ENCODE measurements around the gene FMNL2.

FMNL2 gene

GRCh38 chr2:152452256-152452973 lies 117.4 kb downstream of the FMNL2 start:
- DNase-seq = no peak

- DNase-seq = no peak
Observed at GRCh38 chr2:152453129-152453911, 118.3 kb downstream of the FMNL2 start.

- no peak for DNase-seq
Observed at GRCh38 chr2:152454371-152454770, 119.4 kb downstream of the FMNL2 start.

DNA sequence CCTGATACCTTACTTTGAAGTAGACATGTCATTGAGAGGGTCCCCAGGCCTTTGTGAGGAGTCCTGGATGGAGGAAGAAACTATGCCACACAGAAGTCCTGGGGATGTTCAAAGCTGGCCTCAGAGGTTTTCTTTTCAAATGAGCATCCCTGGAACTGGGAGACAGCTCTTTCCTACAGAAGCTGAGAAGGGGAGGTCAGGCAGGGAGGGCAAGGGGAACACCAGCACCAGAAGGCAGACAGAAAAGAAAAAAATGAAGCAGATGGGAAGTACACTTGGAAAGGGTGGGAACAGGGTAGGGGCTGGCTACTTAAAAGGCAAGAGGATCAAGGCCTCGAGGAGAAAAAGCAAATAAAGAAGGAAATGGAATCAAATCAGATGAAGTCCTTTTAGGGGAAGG lies 120.0 kb downstream of the FMNL2 start:
- DNase-seq = no peak

DNA sequence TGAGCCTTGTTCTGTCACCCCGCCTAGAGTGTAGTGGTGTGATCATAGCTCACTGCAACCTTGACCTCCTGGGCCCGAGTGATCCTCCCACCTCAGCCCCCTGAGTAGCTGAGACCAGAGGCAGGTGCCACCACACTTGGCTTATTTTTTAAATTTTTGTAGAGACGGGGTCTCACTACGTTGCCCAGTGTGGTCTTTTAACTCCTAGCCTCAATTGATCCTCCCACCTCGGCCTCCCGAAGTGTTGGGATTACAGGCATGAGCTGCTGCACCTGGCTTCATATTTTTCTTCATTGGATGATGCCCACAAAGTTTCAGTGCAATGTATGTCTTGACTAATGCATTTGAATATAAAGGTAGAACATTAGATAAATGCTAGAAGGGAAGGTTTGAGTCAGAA lies 120.8 kb downstream of the FMNL2 start:
- DNase-seq = no peak

GRCh38 chr2:152456262-152456661 lies 121.3 kb downstream of the FMNL2 start:
- DNase-seq = no peak

DNA sequence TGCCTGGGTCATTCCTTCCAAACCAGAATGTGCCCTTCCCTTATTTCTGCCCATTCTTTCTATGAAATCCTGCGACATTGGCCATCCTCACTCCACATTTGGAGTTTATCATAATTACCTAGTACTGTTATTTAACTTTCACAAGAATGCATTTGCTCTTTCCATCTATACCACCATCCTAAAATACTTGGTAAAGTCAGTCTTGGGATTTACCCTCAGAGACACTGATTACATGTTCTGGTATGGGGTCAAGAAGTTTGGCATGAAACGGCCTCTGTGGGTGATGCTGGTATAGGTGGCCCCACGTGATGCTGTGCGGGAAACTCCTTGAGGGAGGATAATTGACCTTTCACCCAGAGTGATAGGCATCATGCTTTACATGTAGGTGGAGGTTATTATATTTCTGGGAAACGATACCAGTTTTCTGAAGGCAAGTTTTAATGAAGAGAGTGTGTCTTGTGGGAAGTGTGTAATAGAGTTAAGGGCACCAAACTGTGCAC lies 123.5 kb downstream of the FMNL2 start:
- DNase-seq = no peak

DNA sequence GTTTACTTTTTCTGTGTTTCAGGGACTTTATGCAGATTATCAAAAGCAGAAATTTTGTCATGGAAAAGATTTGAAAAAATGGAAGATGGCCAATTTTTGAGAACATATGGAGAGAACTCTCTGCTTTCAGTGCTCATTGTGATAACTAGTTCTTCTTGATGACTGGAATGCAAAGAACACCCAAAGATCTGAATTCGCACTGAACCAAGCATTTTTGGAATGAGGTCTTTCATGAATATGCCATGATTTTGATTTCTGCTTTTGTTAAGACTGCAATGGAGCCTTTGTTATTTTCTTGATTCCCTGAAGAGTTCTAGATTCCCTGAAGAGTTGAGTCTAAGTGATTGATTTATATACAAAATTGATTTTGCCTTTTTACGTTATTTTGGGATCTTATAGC lies 124.1 kb downstream of the FMNL2 start:
- DNase-seq = no peak

DNA sequence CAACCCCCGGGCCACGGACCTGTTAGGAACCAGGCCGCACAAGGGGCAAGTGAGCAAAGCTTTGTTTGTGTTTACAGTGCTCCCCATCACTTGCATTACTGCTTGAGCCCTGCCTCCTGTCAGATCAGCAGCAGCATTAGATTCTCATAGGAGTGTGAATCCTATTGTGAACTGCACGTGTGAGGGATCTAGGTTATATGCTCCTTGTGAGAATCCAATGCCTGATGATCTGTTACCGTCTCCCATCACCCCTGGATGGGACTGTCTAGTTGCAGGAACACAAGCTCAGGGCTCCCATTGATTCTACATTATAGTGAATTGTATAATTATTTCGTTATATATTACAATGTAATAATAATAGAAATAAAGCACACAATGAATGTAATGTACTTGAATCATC lies 125.6 kb downstream of the FMNL2 start:
- DNase-seq = no peak

DNA sequence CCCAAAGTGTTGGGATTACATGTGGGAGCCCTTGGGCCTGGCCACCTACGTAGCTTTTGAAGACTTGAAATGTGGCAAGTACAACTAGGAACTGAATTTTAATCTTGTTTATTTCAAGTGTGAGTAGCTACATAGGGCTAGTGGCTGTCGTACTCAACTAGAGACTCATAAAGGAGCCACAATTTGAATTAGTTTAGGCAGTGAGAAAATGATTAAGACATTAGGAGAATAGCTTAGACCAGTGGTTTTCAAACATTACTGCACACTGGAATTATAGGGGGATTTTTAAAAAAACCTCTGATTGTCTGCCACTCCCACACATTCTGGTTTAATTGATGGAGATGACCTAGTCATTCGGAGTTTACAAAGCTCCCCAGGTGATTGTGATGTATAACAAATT lies 127.1 kb downstream of the FMNL2 start:
- no peak for DNase-seq

DNA sequence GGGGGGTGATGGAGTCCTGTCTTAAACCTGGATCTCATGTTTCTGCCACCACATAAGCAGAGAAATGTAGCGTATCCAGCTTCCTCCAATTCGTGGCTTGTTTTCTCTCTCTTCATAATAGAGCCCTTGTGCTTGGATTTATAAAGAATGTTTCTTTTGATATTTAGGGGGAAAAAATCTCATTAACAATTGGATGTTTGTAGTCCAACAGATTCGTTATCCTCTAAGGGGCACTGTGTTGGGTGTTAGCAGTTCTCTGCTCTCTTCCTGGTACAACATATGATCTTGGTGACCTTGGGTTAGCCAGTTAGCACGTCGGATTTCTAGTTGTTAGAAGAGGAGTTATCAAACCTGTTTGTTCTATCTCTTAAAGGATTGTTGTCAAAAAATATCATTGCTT lies 127.8 kb downstream of the FMNL2 start:
- no peak for DNase-seq

DNA sequence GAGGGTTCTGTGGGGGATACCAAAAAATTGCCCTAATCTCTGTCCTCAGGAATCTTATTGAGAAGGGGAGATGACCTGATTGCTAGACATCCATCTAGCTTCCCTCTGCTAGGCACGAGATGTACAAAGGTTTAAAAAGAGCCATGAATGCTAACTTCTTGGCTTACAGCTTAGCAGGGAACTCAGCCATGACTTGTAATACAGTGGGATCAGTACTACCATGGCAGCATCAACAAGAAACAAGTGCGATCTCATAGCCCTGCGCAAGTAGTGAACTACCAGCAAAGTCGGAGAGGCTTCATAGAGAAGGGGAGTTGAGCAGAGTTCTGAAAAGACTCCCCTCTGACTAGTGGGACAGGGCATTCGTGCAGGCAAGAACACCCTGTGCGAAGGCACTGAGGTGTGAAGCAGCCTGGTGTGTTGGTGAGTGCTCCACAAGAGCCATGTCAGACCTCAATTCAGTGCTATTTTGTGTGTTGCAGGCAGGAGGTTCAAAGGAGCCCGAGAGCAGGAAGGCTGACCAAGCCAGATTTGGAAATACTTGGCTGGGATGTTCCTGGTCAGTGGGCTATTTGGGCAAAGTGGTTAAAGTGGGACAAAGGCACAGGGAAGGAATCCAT lies 130.0 kb downstream of the FMNL2 start:
- no peak for DNase-seq

GRCh38 chr2:152465541-152465940 lies 130.6 kb downstream of the FMNL2 start:
- DNase-seq = no peak

DNA sequence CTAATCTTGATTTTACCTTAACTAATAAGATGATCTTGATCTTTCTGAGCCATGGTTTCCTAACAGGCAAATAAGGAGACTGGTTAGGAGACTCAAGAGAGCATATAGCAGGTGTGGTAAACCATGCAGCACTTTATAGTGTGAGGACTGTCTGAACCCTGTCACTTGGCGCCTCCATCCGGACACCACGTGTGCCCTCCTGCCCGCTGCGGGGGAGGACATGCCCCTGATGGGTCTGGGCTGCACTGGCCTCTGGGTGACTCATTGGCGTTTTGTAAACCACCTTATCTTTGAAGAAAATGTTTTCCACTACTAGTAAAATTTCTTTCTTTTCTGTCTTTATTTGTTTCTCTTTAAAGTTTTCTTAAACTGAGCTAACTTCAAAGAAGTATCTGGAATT lies 131.1 kb downstream of the FMNL2 start:
- DNase-seq = no peak

GRCh38 chr2:152466980-152467676 lies 132.2 kb downstream of the FMNL2 start:
- no peak for DNase-seq

DNA sequence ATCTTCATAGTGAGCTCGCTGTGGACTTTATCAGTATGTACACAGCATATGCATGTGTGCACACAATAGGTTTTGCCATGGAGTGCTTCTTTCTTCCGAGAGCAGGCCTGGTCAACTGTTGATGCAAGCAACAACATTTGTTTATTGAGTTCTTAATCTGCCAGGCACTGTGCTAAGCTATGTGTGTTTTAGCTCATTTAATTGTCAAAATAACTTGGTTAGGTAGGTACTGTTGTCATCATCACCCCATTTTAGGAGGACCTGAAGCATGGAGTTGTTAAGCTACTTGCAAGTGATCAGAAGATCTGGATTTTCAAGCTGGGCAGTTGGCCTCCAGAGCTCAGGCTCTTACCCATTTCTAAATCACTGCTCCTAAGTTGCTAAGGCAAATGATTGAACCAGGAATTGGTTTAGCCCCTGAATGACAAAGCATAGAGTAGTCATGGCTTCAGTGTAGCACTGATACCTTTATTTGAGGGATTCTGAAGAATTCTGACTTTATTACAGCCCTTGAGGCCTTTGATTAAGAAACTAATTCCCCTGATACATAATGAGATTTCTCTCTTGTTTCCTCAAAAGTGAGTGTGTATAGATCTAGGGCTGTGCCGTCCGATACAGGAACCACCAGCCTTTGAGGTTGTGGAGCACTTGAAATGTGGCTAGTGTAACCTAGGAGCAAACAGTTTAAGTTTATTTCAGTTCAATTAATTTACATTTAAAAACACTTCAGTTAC lies 132.9 kb downstream of the FMNL2 start:
- no peak for DNase-seq

DNA sequence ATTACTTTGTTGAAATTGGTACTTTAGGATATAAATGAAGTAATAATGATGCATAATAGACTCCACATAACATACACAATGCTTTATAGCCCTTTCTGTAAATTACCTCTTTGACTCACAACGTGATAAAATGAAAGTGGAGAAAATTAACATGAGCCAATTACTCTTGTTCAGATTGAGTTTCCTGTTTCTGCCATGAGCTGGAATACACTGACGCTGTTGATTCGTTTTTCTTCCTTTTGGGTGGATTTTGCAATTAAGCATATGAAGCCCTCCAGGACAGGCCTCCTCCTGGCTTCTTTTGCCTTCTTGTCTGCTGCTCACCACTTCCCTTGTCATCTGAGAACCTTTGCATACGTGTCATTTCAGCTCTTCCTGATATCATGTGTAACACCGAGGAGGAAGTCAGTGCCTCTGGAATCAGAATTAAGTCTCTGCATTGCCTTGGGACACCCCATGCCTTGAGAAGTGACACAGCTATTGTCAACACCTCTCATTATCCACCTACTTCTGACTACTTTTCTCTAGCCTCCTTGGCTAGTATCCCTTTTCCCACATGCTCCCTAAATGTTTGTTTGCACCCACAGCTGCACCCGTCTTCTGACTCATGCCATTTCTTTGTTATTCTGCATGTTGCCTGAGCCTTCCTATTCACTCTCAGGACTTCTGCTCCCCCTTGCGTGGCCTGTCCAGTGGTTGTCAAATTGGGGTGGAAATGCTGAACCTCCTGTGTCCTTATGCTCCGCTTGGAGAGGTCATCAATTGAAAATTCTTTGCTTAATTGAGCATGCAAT lies 134.1 kb downstream of the FMNL2 start:
- DNase-seq = peak; percentile 21

DNA sequence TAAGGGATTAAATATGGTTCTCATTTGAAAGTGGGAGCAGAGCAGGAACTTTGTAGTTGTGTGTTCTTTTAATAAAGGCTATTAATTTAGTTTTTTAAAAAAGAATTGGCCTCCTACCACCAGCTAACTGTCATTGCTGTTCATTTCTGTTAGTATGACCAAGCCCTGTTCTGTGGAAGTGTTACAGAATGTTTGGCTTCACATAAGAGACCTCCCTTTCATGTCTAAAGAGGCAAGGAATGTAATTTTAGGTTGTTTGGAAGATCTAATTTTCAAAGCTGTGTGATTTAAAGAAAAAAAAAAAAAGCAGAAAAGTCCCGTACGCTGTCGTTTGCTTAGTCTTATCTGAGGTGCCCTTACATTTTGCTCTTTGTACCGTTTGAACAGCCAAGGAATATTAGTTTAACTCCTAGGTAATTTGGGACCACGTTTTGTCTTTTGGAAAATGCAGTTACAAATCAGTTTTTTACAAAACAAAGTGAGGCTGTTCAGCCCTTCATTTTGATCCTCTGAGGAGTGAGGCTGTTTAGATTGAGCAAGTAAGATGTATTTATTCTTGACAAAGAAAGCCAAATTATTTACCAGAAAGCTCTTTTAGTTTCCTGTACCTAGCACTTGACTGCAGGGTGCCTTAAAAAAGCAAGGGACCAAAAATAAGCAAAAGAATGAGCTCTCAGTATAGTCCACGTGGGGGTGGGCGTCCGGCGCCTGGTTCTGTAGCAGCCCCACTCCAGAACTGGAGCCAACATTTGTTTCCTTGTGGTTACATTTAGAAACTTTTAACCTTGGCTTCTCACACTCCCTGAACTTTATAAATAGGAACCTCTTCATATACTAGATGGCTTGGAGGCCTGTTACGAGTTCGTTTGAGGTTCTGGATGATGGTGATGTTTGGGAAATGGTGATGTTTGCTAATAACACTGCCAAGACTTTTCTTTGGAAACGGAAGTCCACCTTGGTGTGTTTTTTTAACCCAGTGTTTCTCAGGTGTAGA lies 136.2 kb downstream of the FMNL2 start:
- DNase-seq = no peak

DNA sequence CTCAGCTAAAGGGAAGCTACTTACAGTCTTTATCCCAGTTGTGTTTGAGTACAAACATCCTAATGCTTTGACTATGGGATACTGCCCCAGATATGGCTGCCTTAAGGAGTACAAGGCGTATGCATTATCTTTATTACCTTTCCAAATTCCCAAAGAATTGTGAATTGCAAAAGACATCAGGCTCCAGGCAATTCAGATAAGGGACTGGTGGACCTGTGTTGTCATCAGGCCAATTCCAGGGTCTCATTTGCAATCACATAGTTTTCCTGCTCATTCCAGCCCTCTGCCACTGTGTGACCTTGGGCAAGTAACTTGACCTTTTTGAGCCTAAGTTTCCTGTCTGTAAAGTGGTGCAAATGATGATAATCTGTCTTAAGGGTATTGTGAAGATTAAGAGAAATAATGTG lies 137.5 kb downstream of the FMNL2 start:
- DNase-seq = no peak

DNA sequence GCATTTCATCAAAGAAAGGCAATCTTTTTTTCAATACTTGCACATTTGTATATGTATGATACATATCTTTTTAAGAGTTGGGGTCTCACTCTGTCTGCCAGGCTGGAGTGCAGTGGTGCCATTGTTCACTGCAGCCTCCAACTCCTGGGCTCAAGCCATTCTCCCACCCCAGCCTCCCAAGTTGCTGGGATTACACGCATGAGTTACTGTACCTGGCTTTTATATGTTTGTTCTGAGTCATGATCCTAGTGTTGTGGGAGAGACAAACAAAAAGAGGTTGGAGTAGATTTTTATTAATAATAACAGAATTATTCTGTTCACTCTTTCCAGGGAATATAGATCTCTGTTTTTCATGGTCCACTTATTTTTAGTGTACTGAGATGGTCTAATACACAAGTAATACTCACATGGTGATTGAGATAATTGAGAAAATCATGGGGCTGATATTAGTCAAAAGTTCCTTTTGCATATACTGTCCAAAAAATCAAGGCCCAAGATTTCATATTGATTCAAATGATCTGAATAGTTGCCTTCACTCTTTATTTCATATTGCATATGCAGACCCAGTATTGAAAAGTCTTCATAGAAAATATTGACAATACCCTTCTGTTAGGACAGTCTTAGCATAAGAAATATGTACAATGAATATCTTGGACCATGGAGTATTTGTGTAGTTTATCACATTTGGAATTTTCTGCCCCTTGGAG lies 138.3 kb downstream of the FMNL2 start:
- DNase-seq = no peak
